Activated CD4-positive, CD25-positive, alpha-beta regulatory T cell treated with anti-CD3 and anti-CD28 coated beads, Interleukin-2, amount 50 U/mL, for 16 hours (primary cell): ENCODE results near the gene MRPL1.
"Not testable (repeated sequence)": the region's sequence is repeated elsewhere in the genome, so short reads cannot be mapped to it uniquely, and the experiment has no call there.

Experiments used
- DNase-seq: peaks from one replicate; pipeline ENCODE4 v3.0.0-alpha.2; 2020; ENCODE audit warnings: low read depth, low spot score

Gene MRPL1

DNA sequence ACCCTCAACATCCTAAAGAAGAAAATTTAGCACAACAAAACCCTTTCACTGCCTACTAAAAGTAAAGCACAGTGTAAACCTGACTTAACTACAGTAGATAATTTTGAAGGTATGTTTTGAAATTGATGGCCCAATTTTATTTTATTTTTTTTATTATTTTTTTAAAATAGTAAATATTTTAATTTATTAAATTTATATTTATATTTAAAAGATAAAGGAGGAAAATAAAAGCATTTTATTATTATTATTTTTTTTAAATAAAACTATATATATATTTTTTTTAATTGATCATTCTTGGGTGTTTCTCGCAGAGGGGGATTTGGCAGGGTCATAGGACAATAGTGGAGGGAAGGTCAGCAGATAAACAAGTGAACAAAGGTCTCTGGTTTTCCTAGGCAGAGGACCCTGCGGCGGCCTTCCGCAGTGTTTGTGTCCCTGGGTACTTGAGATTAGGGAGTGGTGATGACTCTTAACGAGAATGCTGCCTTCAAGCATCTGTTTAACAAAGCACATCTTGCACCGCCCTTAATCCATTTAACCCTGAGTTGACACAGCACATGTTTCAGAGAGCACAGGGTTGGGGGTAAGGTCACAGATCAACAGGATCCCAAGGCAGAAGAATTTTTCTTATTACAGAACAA lies 120.4 kb downstream of the MRPL1 start:
- not testable (repeated sequence) for DNase-seq

- DNase-seq: not testable (repeated sequence)
Measured at GRCh38 chr4:77983612-77984311, 121.1 kb downstream of the MRPL1 start.

GRCh38 chr4:77989968-77990367 lies 127.3 kb downstream of the MRPL1 start:
- DNase-seq: no peak

GRCh38 chr4:77990456-77990855 lies 127.8 kb downstream of the MRPL1 start:
- no peak for DNase-seq

DNA sequence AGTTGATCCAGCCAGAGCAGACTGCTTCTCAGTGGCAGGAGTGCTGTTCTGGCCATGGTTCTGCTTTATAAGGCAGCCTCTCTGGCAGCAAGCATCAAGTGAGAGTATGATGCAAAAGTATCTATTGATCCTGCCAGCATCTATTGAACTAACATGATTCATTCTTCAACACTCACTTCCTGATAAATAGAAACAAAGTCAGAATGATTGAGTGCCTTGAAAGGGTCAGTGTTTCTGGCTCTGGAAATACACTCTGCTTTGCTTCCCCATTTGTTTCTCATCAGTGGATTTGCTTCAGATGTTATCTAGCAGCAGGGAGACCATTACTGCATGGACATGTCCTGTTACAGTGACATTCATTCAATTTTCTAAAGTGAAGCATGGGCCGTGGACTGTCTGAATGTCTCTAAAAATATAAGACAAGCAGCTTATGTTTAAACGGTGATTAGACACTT lies 128.3 kb downstream of the MRPL1 start:
- no peak for DNase-seq

- no peak for DNase-seq
Measured at GRCh38 chr4:77992581-77992980, 130.0 kb downstream of the MRPL1 start.

DNA sequence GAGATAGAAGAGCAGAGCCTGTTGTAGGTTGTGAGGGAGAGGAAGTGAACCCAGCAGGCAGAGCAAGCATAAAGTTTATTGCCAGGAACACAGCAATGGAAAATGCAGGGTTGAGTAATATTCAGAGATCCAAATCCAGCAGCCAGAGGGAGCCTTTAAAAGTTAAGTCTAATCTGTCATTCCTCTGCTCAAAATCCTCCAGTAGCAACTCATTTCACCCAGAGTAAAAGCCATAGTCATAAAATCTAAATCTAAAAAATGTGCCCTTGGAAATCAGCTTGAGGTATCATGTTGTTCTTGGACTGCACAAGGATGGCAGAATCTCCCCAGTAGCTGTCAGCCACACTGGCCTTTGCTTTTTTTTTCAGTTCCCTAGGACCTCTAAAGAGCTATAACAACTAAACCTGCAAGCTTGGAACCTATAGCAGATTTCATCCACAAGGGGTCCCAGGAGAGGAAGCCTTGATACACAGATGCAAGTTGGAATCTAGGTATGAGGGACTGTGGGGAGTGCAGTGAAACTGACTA lies 131.6 kb downstream of the MRPL1 start:
- DNase-seq: no peak

- no peak for DNase-seq
Measured at GRCh38 chr4:77996076-77996475, 133.4 kb downstream of the MRPL1 start.

- DNase-seq: no peak
Measured at GRCh38 chr4:78001531-78001930, 138.9 kb downstream of the MRPL1 start.

GRCh38 chr4:78002260-78002659 lies 139.6 kb downstream of the MRPL1 start:
- DNase-seq: no peak
